T-cell (primary cell): ENCODE data around the gene PGAM1. TPM values are rescaled to one million over a fixed set of nuclear protein-coding genes. Genes with fewer than 3 reads are reported as not detected.
"Not testable (repeated sequence)": the region's sequence is repeated elsewhere in the genome, so short reads cannot be mapped to it uniquely, and the experiment has no call there.

Experiments
- ATAC-seq, 4 experiments: fragments of 200-7000 bp in 3 of 4; fragments of 150-1000 bp in 1 of 4; cut with Tn5 transposase; replicated peaks in 1 of 4; 1 replicate in 3 of 4; 2 replicates in 1 of 4; pipeline ENCODE4 v1.10.0; 2021; ENCODE audit warnings: moderate library complexity in 3 of 4, mild to moderate bottlenecking in 2 of 4, moderate number of reproducible peaks in 1 of 4
- CTCF ChIA-PET, 2 donors: fragments of 300-600 bp; sonication (Branson Sonifier 250); formaldehyde crosslinking; loops; one replicate each; lab custom pipeline; 2022; ENCODE audit warnings: antibody characterized with exemption in 2 of 2; lab: Charles Lee
- POLR2A ChIA-PET, 2 donors: fragments of 300-600 bp; sonication (Branson Sonifier 250); formaldehyde crosslinking; loops; one replicate each; lab custom pipeline; 2022; ENCODE audit warnings: antibody characterized with exemption in 2 of 2; lab: Charles Lee
- DNase-seq, 35 experiments: peaks; one replicate each; pipeline versions ENCODE4 v3.0.0 to v3.0.0-alpha.2; 2013 to 2023
- H3K27ac ChIP-seq: one replicate; pipeline ENCODE4 v1.5.1; 2013; ENCODE audit warnings: low read length
- H3K27me3 ChIP-seq, 2 experiments: replicated peaks in 1 of 2; 1 replicate in 1 of 2; 2 replicates in 1 of 2; pipeline versions ENCODE4 v1.6.1 to v1.7.0; 2013; ENCODE audit warnings: low read length in 1 of 2, mixed read lengths in 1 of 2; ENCODE audit not compliant: control insufficient read depth in 2 of 2, insufficient read depth in 2 of 2; ENCODE audit errors: extremely low read depth in 1 of 2
- H3K36me3 ChIP-seq, 2 donors: 1 replicate in 1 of 2; 2 replicates in 1 of 2; pipeline versions ENCODE4 v1.6.1 to v1.7.0; 2013; ENCODE audit warnings: low read length in 1 of 2; ENCODE audit not compliant: control insufficient read depth in 2 of 2, insufficient read depth in 1 of 2; ENCODE audit errors: extremely low read depth in 1 of 2
- H3K4me1 ChIP-seq, 2 experiments: 1 replicate in 1 of 2; 2 replicates in 1 of 2; pipeline versions ENCODE4 v1.6.1 to v1.7.0; 2013; ENCODE audit warnings: low read length in 2 of 2, mixed read lengths in 1 of 2; ENCODE audit not compliant: insufficient read depth in 2 of 2, control insufficient read depth in 1 of 2; ENCODE audit errors: extremely low read depth in 1 of 2
- H3K4me3 ChIP-seq, 2 donors: 1 replicate in 1 of 2; 2 replicates in 1 of 2; pipeline versions ENCODE4 v1.5.1 to v1.7.0; 2013; ENCODE audit warnings: mild to moderate bottlenecking in 2 of 2, low read length in 1 of 2, moderate library complexity in 1 of 2; ENCODE audit not compliant: control insufficient read depth in 1 of 2; ENCODE audit errors: extremely low read depth in 1 of 2
- H3K9me3 ChIP-seq: 2 replicates; pipeline ENCODE4 v1.7.0; 2013
- H3K27ac Mint-ChIP-seq, 2 donors: one replicate each; pipeline ENCODE4 v1.8.0; 2020 to 2021; ENCODE audit warnings: mild to moderate bottlenecking in 2 of 2, mixed read lengths in 2 of 2
- H3K27me3 Mint-ChIP-seq, 2 donors: one replicate each; pipeline ENCODE4 v1.8.0; 2021 to 2022; ENCODE audit warnings: mixed read lengths in 2 of 2
- H3K36me3 Mint-ChIP-seq: one replicate; pipeline ENCODE4 v1.8.0; 2021; ENCODE audit warnings: mixed read lengths
- H3K4me1 Mint-ChIP-seq, 3 donors: one replicate each; pipeline ENCODE4 v1.8.0; 2020 to 2022; ENCODE audit warnings: mixed read lengths in 3 of 3, mild to moderate bottlenecking in 1 of 3
- H3K4me3 Mint-ChIP-seq, 3 donors: one replicate each; pipeline ENCODE4 v1.8.0; 2020 to 2022; ENCODE audit warnings: mild to moderate bottlenecking in 3 of 3, mixed read lengths in 3 of 3, moderate library complexity in 3 of 3
- H3K9me3 Mint-ChIP-seq, 3 donors: one replicate each; pipeline ENCODE4 v1.8.0; 2020 to 2022; ENCODE audit warnings: mixed read lengths in 3 of 3
- WGBS: methylation state at CpG from one replicate; pipeline ENCODE4 v1.1.5; 2013; ENCODE audit warnings: missing lambda C conversion rate; ENCODE audit not compliant: insufficient coverage; 5-methylcytosine and 5-hydroxymethylcytosine counted together
- total RNA-seq, 35 experiments: library from RNA in 6 of 35; stranded (reverse) in 6 of 35; fragments of 120-200 nt in 1 of 35; gene quantifications; one replicate each; pipeline versions ENCODE4 v1.2.1 to v1.2.4 and lab custom pipeline; 2013 to 2026

The PGAM1 gene
- total RNA-seq, 5 donors from 2014 or later (not counting 1 experiment from before 2014, with no cell fraction given): 66.3 to 108 (median 94.8) TPM

DNA sequence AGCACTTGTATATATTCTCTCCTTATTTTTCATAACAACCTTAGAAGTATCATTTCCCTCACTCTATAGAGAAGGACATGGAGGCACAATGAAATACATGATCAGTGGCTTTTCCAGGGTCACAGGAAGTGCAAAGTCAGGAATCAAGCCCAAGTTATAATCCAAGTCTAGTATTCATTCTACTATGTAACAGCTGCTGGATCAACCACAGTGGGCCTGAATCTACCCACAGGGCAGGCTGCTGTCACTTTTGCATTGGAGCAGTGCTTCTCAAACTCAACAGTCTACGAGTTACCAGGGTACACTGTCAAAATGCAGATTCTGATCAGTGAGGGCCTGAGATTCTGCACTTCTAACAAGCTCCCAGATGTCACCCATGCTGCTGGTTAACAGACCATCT lies 38.2 kb downstream of the PGAM1 start:
- Mint-ChIP-seq H3K4me1 (no peaks in the 10 kb centered on the region), H3K9me3 (no peaks in the 10 kb centered on the region), H3K27me3 (no peaks in the 10 kb centered on the region), H3K36me3 (peaks cover 44% of the 10 kb centered on the region), H3K27ac (peak overlapping the region in 1 of 2 donors; percentile 19), H3K4me3 (no peak overlapping the region)
- WGBS: 81% methylated on average over 1 of the region's 1 CpG
- ATAC-seq (no peak), DNase-seq (no peak)
- no peaks in the 10 kb centered on the region for H3K27me3 ChIP-seq
- CTCF ChIA-PET: interaction anchor here (0.5 to 1.8 kb wide), 9 partner anchors 11 to 246 kb away, joined by 3 to 6 read pairs (median 4); no protein-coding TSS in a partner anchor
- no peak overlapping the region for H3K27ac ChIP-seq
- H3K4me3 ChIP-seq: no peak overlapping the region
- no peaks in the 10 kb centered on the region for H3K9me3 ChIP-seq
- H3K36me3 ChIP-seq: peaks cover 23 to 90% of the 10 kb centered on the region in 2 donors
- POLR2A ChIA-PET: no interaction called here
- H3K4me1 ChIP-seq: no peaks in the 10 kb centered on the region

DNA sequence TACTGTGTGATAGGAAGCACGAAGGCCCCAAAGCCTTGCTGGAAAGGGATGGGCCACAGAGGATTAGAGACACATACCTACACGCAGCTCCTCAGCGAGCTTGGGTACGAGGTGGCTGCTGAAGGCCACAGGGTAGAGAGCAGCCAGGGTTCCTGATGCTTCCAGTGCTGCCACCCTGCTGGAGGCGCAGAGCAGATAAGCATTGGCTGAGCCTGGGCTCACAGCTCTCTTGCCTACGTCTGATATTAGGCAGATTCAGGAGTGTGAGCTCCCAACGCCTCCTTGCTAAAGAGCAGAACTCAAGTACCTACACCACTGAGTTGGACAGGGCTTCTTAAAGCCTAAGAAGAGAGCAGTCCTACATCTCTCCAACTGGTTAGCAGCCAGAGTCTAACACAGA lies 40.0 kb downstream of the PGAM1 start:
- POLR2A ChIA-PET: no interaction called here
- no peak overlapping the region for H3K4me3 Mint-ChIP-seq
- H3K27ac Mint-ChIP-seq: peak overlapping the region in 1 of 2 donors; percentile 7
- DNase-seq (no peak), ATAC-seq (no peak)
- Histone ChIP-seq H3K27me3 (no peaks in the 10 kb centered on the region), H3K36me3 (peaks cover 27 to 89% of the 10 kb centered on the region in 2 donors), H3K27ac (no peak overlapping the region), H3K4me3 (no peak overlapping the region), H3K4me1 (no peaks in the 10 kb centered on the region), H3K9me3 (no peaks in the 10 kb centered on the region)
- no peaks in the 10 kb centered on the region for H3K4me1 Mint-ChIP-seq
- H3K27me3 Mint-ChIP-seq: no peaks in the 10 kb centered on the region
- H3K9me3 Mint-ChIP-seq: no peaks in the 10 kb centered on the region
- 97% methylated on average over 7 of the region's 7 CpGs for WGBS
- CTCF ChIA-PET: interaction anchor here in 1 of 2 donors (0.6 to 1.7 kb wide), 5 partner anchors 9 to 383 kb away, joined by 3 to 4 read pairs (median 3); no protein-coding TSS in a partner anchor
- peaks cover 42% of the 10 kb centered on the region for H3K36me3 Mint-ChIP-seq

DNA sequence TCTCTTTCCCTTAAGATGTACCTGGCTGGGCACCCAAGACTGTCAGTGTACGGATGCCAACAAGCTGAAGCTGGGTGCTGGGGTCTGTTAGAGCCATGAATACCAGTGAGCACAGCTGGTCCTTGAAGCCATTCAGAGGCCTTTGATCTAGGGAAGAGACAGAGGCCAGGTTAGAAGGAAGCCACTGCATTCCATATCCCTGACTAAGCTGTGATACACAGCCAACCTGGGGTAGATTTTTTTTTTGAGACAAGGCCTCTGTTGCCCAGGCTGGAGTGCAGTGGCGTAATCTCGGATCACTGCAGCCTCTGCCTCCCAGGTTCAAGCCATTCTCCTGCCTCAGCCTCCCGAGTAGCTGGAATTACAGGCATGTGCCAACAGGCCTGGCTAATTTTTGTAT lies 40.8 kb downstream of the PGAM1 start:
- WGBS: 89% methylated on average over 3 of the region's 4 CpGs
- Mint-ChIP-seq H3K36me3 (peaks cover 38% of the 10 kb centered on the region), H3K27ac (peak overlapping the region; percentile 7), H3K27me3 (no peaks in the 10 kb centered on the region), H3K4me3 (no peak overlapping the region), H3K9me3 (no peaks in the 10 kb centered on the region), H3K4me1 (no peaks in the 10 kb centered on the region)
- ChIA-PET CTCF (interaction anchor here in 1 of 2 donors (0.6 to 1.7 kb wide), 3 partner anchors 63 to 382 kb away, joined by 3 to 4 read pairs (median 3); no protein-coding TSS in a partner anchor), POLR2A (interaction anchor here in 1 of 2 donors (0.6 kb wide), 2 partner anchors 22 to 222 kb away, joined by 3 read pairs; no protein-coding TSS in a partner anchor)
- no peaks in the 10 kb centered on the region for H3K4me1 ChIP-seq
- DNase-seq: no peak
- no peaks in the 10 kb centered on the region for H3K9me3 ChIP-seq
- no peak for ATAC-seq
- H3K27me3 ChIP-seq: no peaks in the 10 kb centered on the region
- H3K4me3 ChIP-seq: no peak overlapping the region
- peaks cover 27 to 87% of the 10 kb centered on the region in 2 donors for H3K36me3 ChIP-seq
- H3K27ac ChIP-seq: no peak overlapping the region

DNA sequence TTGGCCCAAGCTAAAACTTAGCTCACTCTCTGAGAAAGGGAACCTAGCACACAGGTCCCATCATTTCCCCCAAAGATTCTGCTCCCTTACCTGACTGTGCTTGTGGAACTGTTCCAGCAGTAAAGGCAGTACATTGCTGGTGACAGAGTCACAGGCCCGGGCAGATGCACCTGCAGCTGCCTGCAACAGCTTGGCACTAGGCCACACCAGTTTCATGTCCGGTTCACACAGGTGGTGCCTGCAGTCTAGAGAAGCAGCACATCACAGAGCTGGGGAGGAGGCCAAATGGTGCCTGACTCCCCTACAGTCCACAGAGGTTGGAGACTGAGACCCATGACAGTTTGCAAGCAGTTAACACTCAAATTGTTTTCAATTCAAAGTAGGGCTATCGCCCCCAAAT lies 42.2 kb downstream of the PGAM1 start:
- ChIA-PET POLR2A (no interaction called here), CTCF (no interaction called here)
- H3K4me3 Mint-ChIP-seq: no peak overlapping the region
- Histone ChIP-seq H3K36me3 (peaks cover 27 to 78% of the 10 kb centered on the region in 2 donors), H3K9me3 (no peaks in the 10 kb centered on the region), H3K27ac (no peak overlapping the region), H3K4me3 (no peak overlapping the region), H3K4me1 (no peaks in the 10 kb centered on the region), H3K27me3 (no peaks in the 10 kb centered on the region)
- no peaks in the 10 kb centered on the region for H3K27me3 Mint-ChIP-seq
- peaks cover 34% of the 10 kb centered on the region for H3K36me3 Mint-ChIP-seq
- DNase-seq: no peak
- H3K9me3 Mint-ChIP-seq: no peaks in the 10 kb centered on the region
- 66% methylated on average over 2 of the region's 3 CpGs for WGBS
- peak overlapping the region in 1 of 2 donors; percentile 8 for H3K27ac Mint-ChIP-seq
- H3K4me1 Mint-ChIP-seq: no peaks in the 10 kb centered on the region
- ATAC-seq: no peak

DNA sequence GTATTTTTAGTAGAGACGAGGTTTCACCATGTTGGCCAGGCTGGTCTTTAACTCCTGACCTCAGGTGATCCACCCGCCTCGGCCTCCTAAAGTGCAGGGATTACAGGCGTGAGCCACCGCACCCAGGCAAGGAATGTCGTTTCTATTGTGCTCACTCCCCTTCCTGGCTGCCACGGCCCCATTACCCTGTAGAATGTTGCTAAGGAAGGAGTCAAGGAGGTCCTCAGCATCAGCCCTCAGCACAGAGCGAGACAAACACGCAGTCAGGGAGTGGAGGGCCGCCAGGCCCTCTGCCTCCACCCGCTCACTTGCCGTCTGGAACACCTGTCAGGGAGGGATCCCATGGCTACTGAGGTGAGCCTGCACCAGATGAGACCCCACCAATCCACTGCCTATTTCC lies 42.8 kb downstream of the PGAM1 start:
- peaks cover 27 to 78% of the 10 kb centered on the region in 2 donors for H3K36me3 ChIP-seq
- H3K4me3 Mint-ChIP-seq, H3K27ac Mint-ChIP-seq, H3K9me3 ChIP-seq, POLR2A ChIA-PET, DNase-seq, H3K4me3 ChIP-seq, H3K4me1 Mint-ChIP-seq, H3K4me1 ChIP-seq, H3K27me3 Mint-ChIP-seq, H3K27me3 ChIP-seq, H3K9me3 Mint-ChIP-seq, H3K27ac ChIP-seq, ATAC-seq: not testable (repeated sequence)
- 98% methylated on average over 8 of the region's 12 CpGs for WGBS
- peaks cover 36% of the 10 kb centered on the region for H3K36me3 Mint-ChIP-seq
- CTCF ChIA-PET: interaction anchor here in 1 of 2 donors (0.6 kb wide), 1 partner anchor 11 kb away, joined by 6 read pairs; no protein-coding TSS in a partner anchor

DNA sequence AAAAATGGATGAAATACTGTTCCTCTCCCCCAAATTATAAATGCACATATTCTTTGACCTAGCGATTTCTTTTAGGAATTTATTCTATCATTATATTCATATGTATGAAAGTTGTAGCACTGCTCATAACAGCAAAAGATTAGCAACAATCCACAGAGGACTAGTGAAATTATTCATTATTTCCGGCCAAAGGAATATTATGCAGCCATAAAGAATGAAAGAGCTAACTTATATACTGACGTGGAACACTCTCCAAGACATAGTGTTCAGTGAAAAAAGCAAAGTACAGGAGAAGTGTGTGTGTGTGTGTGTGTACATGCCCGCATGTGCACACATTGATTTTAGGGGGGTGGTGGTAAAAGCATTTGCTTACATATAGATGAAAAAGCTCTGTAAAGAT lies 48.9 kb downstream of the PGAM1 start:
- no peak overlapping the region for H3K4me3 Mint-ChIP-seq
- H3K27me3 Mint-ChIP-seq: no peaks in the 10 kb centered on the region
- Histone ChIP-seq H3K36me3 (peaks cover 2 to 84% of the 10 kb centered on the region in 2 donors), H3K4me3 (no peak overlapping the region), H3K4me1 (no peaks in the 10 kb centered on the region), H3K27ac (no peak overlapping the region), H3K27me3 (no peaks in the 10 kb centered on the region), H3K9me3 (no peaks in the 10 kb centered on the region)
- no CpG with 5 or more reads among the region's 4 CpGs for WGBS
- CTCF ChIA-PET: interaction anchor here in 1 of 2 donors (0.6 to 1.5 kb wide), 2 partner anchors 13 to 186 kb away, joined by 4 to 5 read pairs; no protein-coding TSS in a partner anchor
- H3K27ac Mint-ChIP-seq: no peak overlapping the region
- H3K36me3 Mint-ChIP-seq: peaks cover 61% of the 10 kb centered on the region
- H3K4me1 Mint-ChIP-seq: no peaks in the 10 kb centered on the region
- POLR2A ChIA-PET: no interaction called here
- ATAC-seq (no peak), DNase-seq (no peak)
- H3K9me3 Mint-ChIP-seq: peaks cover 0 to 4% (median 0%) of the 10 kb centered on the region in 3 donors
